Parathyroid adenoma (tissue), 2 donors: ENCODE measurements around the gene RPS6KA2.

Source experiments
- H2AFZ ChIP-seq: fragments of 300-600 bp; sonication (generic); one replicate; pipeline ENCODE4 v1.7.0; 2017; ENCODE audit warnings: antibody characterized with exemption, mild to moderate bottlenecking
- H3K27ac ChIP-seq: fragments of 300-600 bp; sonication (generic); one replicate; pipeline ENCODE4 v1.7.0; 2017
- H3K27me3 ChIP-seq: fragments of 300-600 bp; sonication (generic); one replicate; pipeline ENCODE4 v1.7.0; 2017; ENCODE audit warnings: low read length; ENCODE audit not compliant: control insufficient read depth, insufficient read depth
- H3K36me3 ChIP-seq: fragments of 300-600 bp; sonication (generic); one replicate; pipeline ENCODE4 v1.7.0; 2017; ENCODE audit warnings: low read length; ENCODE audit not compliant: control insufficient read depth, insufficient read depth
- H3K4me1 ChIP-seq: fragments of 300-600 bp; sonication (generic); one replicate; pipeline ENCODE4 v1.7.0; 2017; ENCODE audit warnings: control low read depth
- H3K4me2 ChIP-seq: fragments of 300-600 bp; sonication (generic); one replicate; pipeline ENCODE4 v1.7.0; 2017; ENCODE audit warnings: low read length
- H3K4me3 ChIP-seq: fragments of 300-600 bp; sonication (generic); one replicate; pipeline ENCODE4 v1.7.0; 2017; ENCODE audit warnings: low read depth, low read length
- H3K79me2 ChIP-seq: fragments of 300-600 bp; sonication (generic); one replicate; pipeline ENCODE4 v1.7.0; 2017; ENCODE audit warnings: control low read depth
- H3K9ac ChIP-seq: fragments of 300-600 bp; sonication (generic); one replicate; pipeline ENCODE4 v1.7.0; 2017; ENCODE audit warnings: mild to moderate bottlenecking
- H3K9me3 ChIP-seq: fragments of 300-600 bp; sonication (generic); one replicate; pipeline ENCODE4 v1.7.0; 2017; ENCODE audit warnings: low read length; ENCODE audit not compliant: control insufficient read depth
- TF ChIP-seq, protein P1 (sequence below): fragments of 300-600 bp; sonication (generic); IDR thresholded peaks from one replicate; pipeline ENCODE4 v1.7.0; 2017; ENCODE audit warnings: antibody characterized with exemption, mild to moderate bottlenecking
- donor health status: primary hyperparathyroidism.

RPS6KA2 gene

GRCh38 chr6:166474721-166475565 is 152.1 kb downstream of the RPS6KA2 start:
- no peak overlapping the region for H3K4me3 ChIP-seq
- no peak overlapping the region for H3K9ac ChIP-seq
- H3K27ac ChIP-seq = no peak overlapping the region
- H3K27me3 ChIP-seq = no peaks in the 10 kb centered on the region
- no peaks in the 10 kb centered on the region for H3K9me3 ChIP-seq
- H2AFZ ChIP-seq = no peak overlapping the region
- H3K4me2 ChIP-seq = no peak overlapping the region
- TF ChIP-seq, protein P1, sequence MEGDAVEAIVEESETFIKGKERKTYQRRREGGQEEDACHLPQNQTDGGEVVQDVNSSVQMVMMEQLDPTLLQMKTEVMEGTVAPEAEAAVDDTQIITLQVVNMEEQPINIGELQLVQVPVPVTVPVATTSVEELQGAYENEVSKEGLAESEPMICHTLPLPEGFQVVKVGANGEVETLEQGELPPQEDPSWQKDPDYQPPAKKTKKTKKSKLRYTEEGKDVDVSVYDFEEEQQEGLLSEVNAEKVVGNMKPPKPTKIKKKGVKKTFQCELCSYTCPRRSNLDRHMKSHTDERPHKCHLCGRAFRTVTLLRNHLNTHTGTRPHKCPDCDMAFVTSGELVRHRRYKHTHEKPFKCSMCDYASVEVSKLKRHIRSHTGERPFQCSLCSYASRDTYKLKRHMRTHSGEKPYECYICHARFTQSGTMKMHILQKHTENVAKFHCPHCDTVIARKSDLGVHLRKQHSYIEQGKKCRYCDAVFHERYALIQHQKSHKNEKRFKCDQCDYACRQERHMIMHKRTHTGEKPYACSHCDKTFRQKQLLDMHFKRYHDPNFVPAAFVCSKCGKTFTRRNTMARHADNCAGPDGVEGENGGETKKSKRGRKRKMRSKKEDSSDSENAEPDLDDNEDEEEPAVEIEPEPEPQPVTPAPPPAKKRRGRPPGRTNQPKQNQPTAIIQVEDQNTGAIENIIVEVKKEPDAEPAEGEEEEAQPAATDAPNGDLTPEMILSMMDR = no peak
- H3K79me2 ChIP-seq = no peaks in the 10 kb centered on the region
- no peaks in the 10 kb centered on the region for H3K36me3 ChIP-seq
- no peaks in the 10 kb centered on the region for H3K4me1 ChIP-seq

- no peak overlapping the region for H3K4me2 ChIP-seq
- H2AFZ ChIP-seq = no peak overlapping the region
- no peaks in the 10 kb centered on the region for H3K79me2 ChIP-seq
- no peaks in the 10 kb centered on the region for H3K27me3 ChIP-seq
- no peak overlapping the region for H3K27ac ChIP-seq
- H3K4me3 ChIP-seq = no peak overlapping the region
- H3K4me1 ChIP-seq = no peaks in the 10 kb centered on the region
- H3K36me3 ChIP-seq = no peaks in the 10 kb centered on the region
- TF ChIP-seq, protein P1 = no peak
- no peak overlapping the region for H3K9ac ChIP-seq
- no peaks in the 10 kb centered on the region for H3K9me3 ChIP-seq
Observed at GRCh38 chr6:166473886-166474571, 153.0 kb downstream of the RPS6KA2 start.

GRCh38 chr6:166472636-166473035 is 154.4 kb downstream of the RPS6KA2 start:
- no peak overlapping the region for H3K4me2 ChIP-seq
- TF ChIP-seq, protein P1 = no peak
- H3K27me3 ChIP-seq = no peaks in the 10 kb centered on the region
- H3K9me3 ChIP-seq = no peaks in the 10 kb centered on the region
- H2AFZ ChIP-seq = no peak overlapping the region
- H3K4me3 ChIP-seq = no peak overlapping the region
- H3K27ac ChIP-seq = no peak overlapping the region
- H3K9ac ChIP-seq = no peak overlapping the region
- H3K36me3 ChIP-seq = no peaks in the 10 kb centered on the region
- no peaks in the 10 kb centered on the region for H3K4me1 ChIP-seq
- no peaks in the 10 kb centered on the region for H3K79me2 ChIP-seq

GRCh38 chr6:166471797-166472260 is 155.2 kb downstream of the RPS6KA2 start:
- TF ChIP-seq, protein P1 = no peak
- H3K27ac ChIP-seq = no peak overlapping the region
- no peaks in the 10 kb centered on the region for H3K79me2 ChIP-seq
- no peak overlapping the region for H3K9ac ChIP-seq
- no peaks in the 10 kb centered on the region for H3K27me3 ChIP-seq
- no peaks in the 10 kb centered on the region for H3K9me3 ChIP-seq
- no peaks in the 10 kb centered on the region for H3K36me3 ChIP-seq
- no peaks in the 10 kb centered on the region for H3K4me1 ChIP-seq
- no peak overlapping the region for H3K4me2 ChIP-seq
- no peak overlapping the region for H3K4me3 ChIP-seq
- H2AFZ ChIP-seq = no peak overlapping the region
